RWPE1 (cell line): ENCODE measurements around the gene PDE7B.

ENCODE experiments used
- CTCF ChIA-PET: fragments of 350-600 bp; sonication (Branson Sonifier 250); formaldehyde crosslinking; extraction: SDS; loops from one replicate; lab custom pipeline; 2021; lab: Yijun Ruan, JAX
- POLR2A ChIA-PET: fragments of 400-600 bp; formaldehyde crosslinking; extraction: SDS; loops from one replicate; lab custom pipeline; 2020; ENCODE audit warnings: antibody characterized with exemption; ENCODE audit not compliant: low non-redundant PET; lab: Yijun Ruan, JAX
- DNase-seq: peaks from one replicate; pipeline ENCODE4 v3.0.0; 2012; ENCODE audit warnings: low spot score
- H3K27ac ChIP-seq: fragments of 450-650 bp; 2 replicates; pipeline ENCODE4 v1.5.1; 2017
- TF ChIP-seq, protein P1 (sequence below): fragments of 450-650 bp; conservative IDR thresholded peaks from 2 replicates; pipeline ENCODE4 v1.5.1; 2017; ENCODE audit warnings: low read depth, mild to moderate bottlenecking

The PDE7B gene

DNA sequence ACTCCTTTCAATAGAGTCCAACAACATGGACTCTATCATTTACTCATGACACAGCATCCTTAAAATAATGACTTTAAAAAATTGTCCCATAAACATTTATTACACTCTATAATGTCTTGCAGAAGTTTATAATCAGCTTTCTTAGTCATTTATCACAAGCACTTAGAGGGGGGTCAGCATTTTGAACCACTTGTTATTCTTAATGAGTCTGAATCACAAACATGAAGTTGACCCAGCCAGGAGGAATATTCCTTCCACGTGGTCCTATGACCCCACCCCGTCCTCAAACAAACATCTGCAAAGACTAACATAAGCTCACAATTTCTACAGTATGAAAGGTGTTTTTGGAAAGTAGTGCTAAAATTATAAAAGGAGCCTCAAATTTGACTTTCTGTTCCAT lies 307.5 kb downstream of the PDE7B start:
- no peak overlapping the region for H3K27ac ChIP-seq
- TF ChIP-seq, protein P1, sequence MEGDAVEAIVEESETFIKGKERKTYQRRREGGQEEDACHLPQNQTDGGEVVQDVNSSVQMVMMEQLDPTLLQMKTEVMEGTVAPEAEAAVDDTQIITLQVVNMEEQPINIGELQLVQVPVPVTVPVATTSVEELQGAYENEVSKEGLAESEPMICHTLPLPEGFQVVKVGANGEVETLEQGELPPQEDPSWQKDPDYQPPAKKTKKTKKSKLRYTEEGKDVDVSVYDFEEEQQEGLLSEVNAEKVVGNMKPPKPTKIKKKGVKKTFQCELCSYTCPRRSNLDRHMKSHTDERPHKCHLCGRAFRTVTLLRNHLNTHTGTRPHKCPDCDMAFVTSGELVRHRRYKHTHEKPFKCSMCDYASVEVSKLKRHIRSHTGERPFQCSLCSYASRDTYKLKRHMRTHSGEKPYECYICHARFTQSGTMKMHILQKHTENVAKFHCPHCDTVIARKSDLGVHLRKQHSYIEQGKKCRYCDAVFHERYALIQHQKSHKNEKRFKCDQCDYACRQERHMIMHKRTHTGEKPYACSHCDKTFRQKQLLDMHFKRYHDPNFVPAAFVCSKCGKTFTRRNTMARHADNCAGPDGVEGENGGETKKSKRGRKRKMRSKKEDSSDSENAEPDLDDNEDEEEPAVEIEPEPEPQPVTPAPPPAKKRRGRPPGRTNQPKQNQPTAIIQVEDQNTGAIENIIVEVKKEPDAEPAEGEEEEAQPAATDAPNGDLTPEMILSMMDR: no peak
- no peak for DNase-seq
- POLR2A ChIA-PET: no interaction called here
- CTCF ChIA-PET: interaction anchor here (0.6 kb wide), 1 partner anchor 11 kb away, joined by 5 read pairs; no protein-coding TSS in a partner anchor

DNA sequence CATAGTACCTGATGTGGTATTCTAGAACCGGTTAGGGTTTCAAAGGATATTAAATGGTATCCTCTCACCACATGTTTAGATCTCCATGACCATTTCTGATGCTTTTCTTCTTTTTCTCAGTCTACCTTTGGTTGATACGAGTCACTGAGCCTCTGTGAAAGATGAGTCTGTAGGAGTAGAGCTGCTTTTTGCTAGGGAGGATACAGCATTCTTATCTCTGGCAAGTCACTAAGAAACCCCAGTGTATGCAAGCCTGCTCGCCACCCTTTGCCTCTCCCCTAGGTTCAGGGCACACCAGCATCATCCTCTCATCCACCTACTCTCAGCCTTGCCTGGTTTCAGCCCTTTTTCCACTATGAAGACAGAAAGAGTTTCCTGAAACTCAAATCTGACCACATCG lies 308.7 kb downstream of the PDE7B start:
- TF ChIP-seq, protein P1: no peak
- ChIA-PET POLR2A (no interaction called here), CTCF (no interaction called here)
- no peak for DNase-seq
- no peak overlapping the region for H3K27ac ChIP-seq

DNA sequence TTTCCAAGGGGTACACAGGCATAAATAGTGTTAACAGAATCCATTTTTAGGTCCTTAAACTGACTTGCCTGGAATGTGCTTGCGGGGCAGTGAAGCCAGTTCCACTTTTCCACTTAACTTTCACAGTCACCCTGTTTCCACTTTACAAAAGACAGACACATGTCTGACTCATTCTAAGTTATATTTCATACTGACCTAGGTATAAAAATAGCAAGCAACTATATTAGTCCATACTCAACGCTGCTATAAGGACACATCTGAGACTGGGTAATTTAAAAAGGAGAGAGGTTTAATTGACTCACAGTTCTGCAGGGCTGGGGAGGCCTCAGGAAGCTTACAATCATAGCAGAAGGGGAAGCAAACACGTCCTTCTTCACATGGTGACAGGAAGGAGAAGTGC lies 310.4 kb downstream of the PDE7B start:
- TF ChIP-seq, protein P1: no peak
- CTCF ChIA-PET: no interaction called here
- no peak overlapping the region for H3K27ac ChIP-seq
- POLR2A ChIA-PET: no interaction called here
- DNase-seq: no peak

DNA sequence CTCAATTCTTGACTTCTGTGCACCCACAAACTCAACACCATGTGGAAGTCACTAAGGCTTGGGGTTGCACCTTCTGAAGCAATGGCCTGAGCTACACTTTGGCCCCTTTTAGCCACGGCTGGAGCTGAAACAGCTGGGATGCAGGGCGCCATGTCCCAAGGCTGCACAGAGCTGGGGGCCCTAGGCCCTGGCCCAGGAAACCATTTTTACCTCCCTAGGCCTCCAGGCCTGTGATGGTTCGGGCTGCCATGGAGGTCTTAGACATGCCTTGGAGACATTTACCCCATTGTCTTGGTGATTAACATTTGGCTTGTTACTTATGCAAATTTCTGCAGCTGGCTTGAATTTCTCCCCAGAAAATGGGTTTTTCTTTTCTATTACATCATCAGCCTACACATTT lies 311.8 kb downstream of the PDE7B start:
- DNase-seq: no peak
- H3K27ac ChIP-seq: no peak overlapping the region
- ChIA-PET POLR2A (no interaction called here), CTCF (no interaction called here)
- TF ChIP-seq, protein P1: no peak

DNA sequence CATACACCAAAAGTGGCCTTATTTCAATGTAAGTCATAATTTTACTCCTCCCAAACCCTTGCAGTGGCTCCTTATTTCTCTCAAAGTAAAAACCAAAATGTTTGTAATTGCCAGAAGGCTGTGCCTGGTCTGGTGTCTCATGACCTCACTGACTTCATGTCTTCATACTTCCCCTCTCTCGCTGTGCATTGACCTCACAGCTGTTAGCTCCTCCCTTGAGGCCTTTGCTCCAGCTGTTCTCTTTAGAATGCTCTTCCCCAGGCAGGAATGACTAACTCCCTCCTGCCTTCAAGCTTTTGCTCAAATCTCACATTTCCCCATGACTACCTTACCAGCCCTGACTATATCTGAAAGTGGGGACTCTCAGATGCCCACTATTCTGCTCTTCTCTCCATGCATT lies 315.3 kb downstream of the PDE7B start:
- ChIA-PET POLR2A (no interaction called here), CTCF (no interaction called here)
- DNase-seq: no peak
- TF ChIP-seq, protein P1: no peak
- H3K27ac ChIP-seq: no peak overlapping the region

DNA sequence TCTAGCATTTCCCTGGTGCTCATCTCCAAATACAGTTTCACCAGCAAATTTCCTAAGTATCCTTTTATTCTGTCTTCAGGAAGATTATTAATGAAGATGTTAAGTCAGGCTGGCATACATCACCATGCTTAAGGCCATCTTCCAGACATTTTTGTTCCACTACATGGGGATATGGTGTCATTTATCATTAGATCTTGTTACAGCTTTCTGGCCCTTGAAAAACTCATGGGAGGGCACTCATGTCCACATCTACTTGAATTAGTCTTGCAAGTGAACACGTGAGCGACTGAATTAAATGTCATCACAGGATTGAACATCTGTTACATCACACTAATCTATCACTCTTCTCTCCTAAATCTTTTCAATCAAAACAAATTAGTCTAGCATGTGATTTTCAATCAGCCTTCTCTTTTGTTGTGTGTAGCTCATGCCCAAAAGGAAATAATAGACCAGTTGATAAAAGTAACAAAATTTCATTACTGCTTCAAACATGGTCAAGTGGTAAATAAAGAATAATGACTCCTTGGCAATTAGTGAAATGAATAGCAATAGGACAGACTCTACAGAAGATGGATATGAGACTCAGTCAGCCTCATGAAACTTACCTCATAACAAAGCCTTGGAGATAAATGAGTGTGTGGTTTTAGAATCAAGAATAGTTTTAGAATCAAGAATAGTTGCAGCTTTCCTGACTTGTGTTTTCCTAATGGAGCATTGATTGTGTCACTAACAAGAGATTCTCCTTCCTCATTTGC lies 318.1 kb downstream of the PDE7B start:
- TF ChIP-seq, protein P1: no peak
- DNase-seq: no peak
- CTCF ChIA-PET: no interaction called here
- POLR2A ChIA-PET: no interaction called here
- H3K27ac ChIP-seq: no peak overlapping the region
